ENCODE measurements around the gene CTNNA2. TPM values are rescaled to one million over a fixed set of nuclear protein-coding genes. Genes with fewer than 3 reads are reported as not detected.

CTNNA2 gene
- total and polyA plus RNA-seq, 12 donors: 0.12 to 5.0 (median 1.4) TPM; not detected in 1

DNA sequence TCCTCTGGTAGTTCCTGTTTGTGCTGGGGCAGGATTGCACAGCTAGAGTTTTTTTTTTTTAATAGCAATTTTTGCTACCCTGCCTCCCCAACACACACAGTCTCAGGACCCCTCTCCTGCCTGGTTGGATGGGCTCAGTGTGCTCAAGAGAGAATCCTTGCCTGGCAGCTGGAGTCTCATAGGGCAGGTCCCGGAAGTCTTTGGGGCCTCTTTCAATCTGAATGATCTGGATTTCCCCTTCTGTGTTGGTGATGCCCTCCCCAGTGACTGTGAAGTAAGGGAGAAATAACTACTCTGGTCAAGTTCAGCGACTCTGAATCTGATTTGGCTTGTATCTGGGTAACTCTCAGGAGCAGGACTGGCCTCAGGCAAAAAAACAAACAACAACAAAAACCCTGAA, 1012.3 kb downstream of the CTNNA2 start:
- intact Hi-C loops (cut with DNase I): no loop called here
- H3K4me1 ChIP-seq (replicated peaks in 1 of 2): no peaks in the 10 kb centered on the region
- no peaks in the 10 kb centered on the region for H3K9me3 ChIP-seq (replicated peaks in 1 of 3)
- no peak for TF ChIP-seq POLR2A (IDR thresholded peaks at IDR 0.05)
- TF ChIP-seq, protein P1, sequence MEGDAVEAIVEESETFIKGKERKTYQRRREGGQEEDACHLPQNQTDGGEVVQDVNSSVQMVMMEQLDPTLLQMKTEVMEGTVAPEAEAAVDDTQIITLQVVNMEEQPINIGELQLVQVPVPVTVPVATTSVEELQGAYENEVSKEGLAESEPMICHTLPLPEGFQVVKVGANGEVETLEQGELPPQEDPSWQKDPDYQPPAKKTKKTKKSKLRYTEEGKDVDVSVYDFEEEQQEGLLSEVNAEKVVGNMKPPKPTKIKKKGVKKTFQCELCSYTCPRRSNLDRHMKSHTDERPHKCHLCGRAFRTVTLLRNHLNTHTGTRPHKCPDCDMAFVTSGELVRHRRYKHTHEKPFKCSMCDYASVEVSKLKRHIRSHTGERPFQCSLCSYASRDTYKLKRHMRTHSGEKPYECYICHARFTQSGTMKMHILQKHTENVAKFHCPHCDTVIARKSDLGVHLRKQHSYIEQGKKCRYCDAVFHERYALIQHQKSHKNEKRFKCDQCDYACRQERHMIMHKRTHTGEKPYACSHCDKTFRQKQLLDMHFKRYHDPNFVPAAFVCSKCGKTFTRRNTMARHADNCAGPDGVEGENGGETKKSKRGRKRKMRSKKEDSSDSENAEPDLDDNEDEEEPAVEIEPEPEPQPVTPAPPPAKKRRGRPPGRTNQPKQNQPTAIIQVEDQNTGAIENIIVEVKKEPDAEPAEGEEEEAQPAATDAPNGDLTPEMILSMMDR (IDR thresholded peaks at IDR 0.05): no peak
- WGBS, 4 donors: 69 to 76% (median 75%) methylated on average over 2 of the region's 2 CpGs
- H3K27me3 ChIP-seq: no peaks in the 10 kb centered on the region
- no peak overlapping the region for H3K27ac ChIP-seq
- H3K36me3 ChIP-seq (replicated peaks in 1 of 2): no peaks in the 10 kb centered on the region
- no peak for DNase-seq
- no peak overlapping the region for H3K4me3 ChIP-seq

GRCh38 chr2:80527119-80527518, 1014.3 kb downstream of the CTNNA2 start:
- Histone ChIP-seq H3K27me3 (no peaks in the 10 kb centered on the region), H3K27ac (no peak overlapping the region), H3K36me3 (replicated peaks in 1 of 2) (no peaks in the 10 kb centered on the region), H3K4me1 (replicated peaks in 1 of 2) (no peaks in the 10 kb centered on the region), H3K4me3 (no peak overlapping the region), H3K9me3 (replicated peaks in 1 of 3) (no peaks in the 10 kb centered on the region)
- TF ChIP-seq, protein P1 (IDR thresholded peaks at IDR 0.05): no peak
- no peak for TF ChIP-seq POLR2A (IDR thresholded peaks at IDR 0.05)
- no peak for DNase-seq
- 68 to 83% (median 75%) methylated on average over 3 of the region's 3 CpGs for WGBS, 4 donors
- intact Hi-C loops (cut with DNase I): no loop called here

DNA sequence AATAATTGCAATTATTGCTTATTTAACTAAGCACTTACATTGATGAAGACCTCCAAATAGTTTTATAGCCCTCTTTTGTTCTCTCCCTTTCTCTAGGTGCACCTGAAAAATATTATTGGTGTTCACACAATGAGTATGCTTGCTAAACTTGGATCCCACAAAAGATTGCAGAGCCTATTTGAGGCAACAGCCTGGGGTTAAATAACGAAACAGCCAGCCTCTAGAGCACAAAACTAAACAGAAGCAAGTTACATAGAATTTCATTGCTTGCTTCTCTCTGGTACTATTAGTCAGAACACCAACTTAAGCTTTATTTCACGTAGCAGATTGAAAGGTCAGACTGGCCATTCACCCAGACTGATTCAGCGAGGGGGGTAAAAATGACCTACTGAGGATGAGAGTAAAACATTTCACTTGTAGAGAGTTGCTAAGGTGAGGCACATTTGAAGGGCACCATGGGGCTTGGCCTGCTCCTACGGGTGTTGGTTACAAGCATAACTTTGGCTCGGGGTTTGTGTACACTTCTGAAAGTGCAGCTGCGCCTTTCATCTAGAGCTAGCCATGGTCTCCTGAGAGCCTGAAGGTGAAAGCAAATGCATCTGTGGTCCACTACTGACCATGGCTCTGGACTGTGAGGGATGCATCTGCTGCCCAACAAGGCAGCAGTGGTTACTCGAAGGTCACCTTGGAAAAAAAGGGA, 1016.8 kb downstream of the CTNNA2 start:
- no peaks in the 10 kb centered on the region for H3K36me3 ChIP-seq (replicated peaks in 1 of 2)
- H3K27me3 ChIP-seq: no peaks in the 10 kb centered on the region
- DNase-seq: no peak
- H3K4me3 ChIP-seq: no peak overlapping the region
- H3K4me1 ChIP-seq (replicated peaks in 1 of 2): no peaks in the 10 kb centered on the region
- TF ChIP-seq POLR2A (IDR thresholded peaks at IDR 0.05): no peak
- 70 to 82% (median 78%) methylated on average over 6 to 7 of the region's 7 CpGs for WGBS, 4 donors
- H3K27ac ChIP-seq: no peak overlapping the region
- H3K9me3 ChIP-seq (replicated peaks in 1 of 3): no peaks in the 10 kb centered on the region
- intact Hi-C loops (cut with DNase I): no loop called here

- H3K4me1 ChIP-seq (replicated peaks in 1 of 2): no peaks in the 10 kb centered on the region
- no peak for TF ChIP-seq POLR2A (IDR thresholded peaks at IDR 0.05)
- TF ChIP-seq, protein P1 (IDR thresholded peaks at IDR 0.05): no peak
- no peak overlapping the region for H3K4me3 ChIP-seq
- H3K36me3 ChIP-seq (replicated peaks in 1 of 2): no peaks in the 10 kb centered on the region
- no peak overlapping the region for H3K27ac ChIP-seq
- no peak for DNase-seq
- no peaks in the 10 kb centered on the region for H3K9me3 ChIP-seq (replicated peaks in 1 of 3)
- no peaks in the 10 kb centered on the region for H3K27me3 ChIP-seq
- intact Hi-C loops (cut with DNase I): no loop called here
- WGBS, 4 donors: 39 to 60% (median 49%) methylated on average over 3 of the region's 3 CpGs
Measured at GRCh38 chr2:80530442-80531064, 1017.7 kb downstream of the CTNNA2 start.
